H1 (cell line): ENCODE data around the gene PRDM1. TPM values are rescaled to one million over a fixed set of nuclear protein-coding genes. Genes with fewer than 3 reads are reported as not detected.

Experiments used
- CTCF ChIA-PET: fragments of 300-600 bp; sonication (Branson Sonifier 250); formaldehyde crosslinking; loops from one replicate; lab custom pipeline; 2021; ENCODE audit not compliant: partially characterized antibody; lab: Charles Lee
- POLR2A ChIA-PET: fragments of 300-600 bp; sonication (Branson Sonifier 250); formaldehyde crosslinking; loops from one replicate; lab custom pipeline; 2021; ENCODE audit warnings: inconsistent platforms; ENCODE audit not compliant: partially characterized antibody; lab: Charles Lee
- DNase-seq, 2 experiments: peaks; one replicate each; pipeline versions ENCODE4 v3.0.0 to v3.0.0-alpha.2; 2010 to 2022; ENCODE audit warnings: low spot score in 2 of 2, low read depth in 1 of 2, mixed read lengths in 1 of 2
- FAIRE-seq: peaks from 2 replicates; lab custom pipeline; 2011; peaks lifted over from hg19 to GRCh38; lab: Jason Lieb, UNC
- H2AFZ ChIP-seq: 2 replicates; pipeline ENCODE4 v1.8.1; 2012; ENCODE audit warnings: low read length, inconsistent platforms
- H2AK5ac ChIP-seq: 2 replicates; pipeline ENCODE4 v1.6.1; 2013; ENCODE audit warnings: low read depth, low read length
- H2BK120ac ChIP-seq: replicated peaks from 2 replicates; pipeline ENCODE3; 2013; ENCODE audit warnings: low read depth, low read length, inconsistent platforms
- H2BK12ac ChIP-seq: 2 replicates; pipeline ENCODE4 v1.6.1; 2013; ENCODE audit warnings: low read depth, low read length
- H2BK15ac ChIP-seq: 2 replicates; pipeline ENCODE4 v1.6.1; 2013; ENCODE audit warnings: low read length
- H2BK20ac ChIP-seq: 2 replicates; pipeline ENCODE4 v1.6.1; 2013; ENCODE audit warnings: low read length
- H2BK5ac ChIP-seq: 2 replicates; pipeline ENCODE4 v1.6.1; 2013; ENCODE audit warnings: low read depth, low read length
- H3K14ac ChIP-seq: 2 replicates; pipeline ENCODE4 v1.6.1; 2013; ENCODE audit warnings: inconsistent platforms; ENCODE audit not compliant: insufficient read length
- H3K18ac ChIP-seq: 2 replicates; pipeline ENCODE4 v1.6.1; 2013; ENCODE audit warnings: low read length; ENCODE audit errors: extremely low read depth
- H3K23ac ChIP-seq: 2 replicates; pipeline ENCODE4 v1.6.1; 2013; ENCODE audit warnings: inconsistent platforms; ENCODE audit not compliant: insufficient read length
- H3K23me2 ChIP-seq: 2 replicates; pipeline ENCODE4 v1.6.1; 2013; ENCODE audit warnings: low read depth, low read length
- H3K27ac ChIP-seq: 2 replicates; pipeline ENCODE4 v1.6.1; 2011; ENCODE audit warnings: low read depth, low read length, inconsistent platforms
- H3K27me3 ChIP-seq, 4 experiments: replicated peaks in 1 of 4; 1 replicate in 1 of 4; 2 replicates in 3 of 4; pipeline versions ENCODE4 v1.6.1 to v1.8.1; 2011 to 2013; ENCODE audit warnings: low read length in 3 of 4, mild to moderate bottlenecking in 3 of 4, inconsistent platforms in 2 of 4, mixed read lengths in 2 of 4, moderate library complexity in 1 of 4; ENCODE audit not compliant: control insufficient read depth in 3 of 4, insufficient read depth in 3 of 4; ENCODE audit errors: extremely low read depth in 1 of 4
- H3K36me3 ChIP-seq, 4 experiments: 2 replicates each; pipeline versions ENCODE4 v1.6.1 to v1.8.1; 2011 to 2013; ENCODE audit warnings: mild to moderate bottlenecking in 4 of 4, low read length in 3 of 4, moderate library complexity in 2 of 4, control low read depth in 1 of 4, inconsistent platforms in 1 of 4; ENCODE audit not compliant: insufficient read depth in 4 of 4, control insufficient read depth in 2 of 4
- H3K4ac ChIP-seq: replicated peaks from 2 replicates; pipeline ENCODE3; 2013; ENCODE audit warnings: low read length, low read depth, mixed read lengths, inconsistent platforms; ENCODE audit not compliant: insufficient read length
- H3K4me1 ChIP-seq, 4 experiments: replicated peaks in 1 of 4; 1 replicate in 1 of 4; 2 replicates in 3 of 4; pipeline versions ENCODE4 v1.6.1 to v1.8.1; 2011 to 2013; ENCODE audit warnings: low read length in 3 of 4, inconsistent platforms in 2 of 4, mixed read lengths in 1 of 4; ENCODE audit not compliant: insufficient read depth in 4 of 4, control insufficient read depth in 3 of 4
- H3K4me2 ChIP-seq, 2 experiments: 2 replicates each; pipeline versions ENCODE4 v1.6.1 to v1.8.1; 2011 to 2013; ENCODE audit warnings: low read depth in 2 of 2, low read length in 2 of 2, control low read depth in 1 of 2, inconsistent platforms in 1 of 2, mild to moderate bottlenecking in 1 of 2; ENCODE audit not compliant: insufficient read depth in 1 of 2
- H3K4me3 ChIP-seq, 4 experiments: fragments of 200-600, 300-600 bp in 1 of 4; sonication (generic), shearing (Covaris generic), sonication (Bioruptor Twin) in 1 of 4; 2 replicates each; pipeline versions ENCODE4 v1.5.1 to v1.8.1; 2011 to 2016; ENCODE audit warnings: low read length in 4 of 4, low read depth in 3 of 4, control low read depth in 2 of 4, inconsistent platforms in 2 of 4, mild to moderate bottlenecking in 2 of 4, mixed read lengths in 1 of 4, moderate library complexity in 1 of 4; ENCODE audit not compliant: insufficient read depth in 2 of 4; ENCODE audit errors: extremely low read depth in 1 of 4
- H3K56ac ChIP-seq: replicated peaks from 2 replicates; pipeline ENCODE3; 2013; ENCODE audit warnings: low read depth, mild to moderate bottlenecking, mixed read lengths, low read length, inconsistent platforms; ENCODE audit not compliant: insufficient read length
- H3K79me1 ChIP-seq: 2 replicates; pipeline ENCODE4 v1.6.1; 2013; ENCODE audit warnings: low read depth, low read length, control low read depth
- H3K79me2 ChIP-seq, 2 experiments: 2 replicates each; pipeline versions ENCODE4 v1.6.1 to v1.8.1; 2012 to 2013; ENCODE audit warnings: low read length in 2 of 2, mild to moderate bottlenecking in 2 of 2, inconsistent platforms in 1 of 2; ENCODE audit not compliant: insufficient read depth in 2 of 2, control insufficient read depth in 1 of 2
- H3K9ac ChIP-seq, 4 experiments: replicated peaks in 1 of 4; 1 replicate in 1 of 4; 2 replicates in 3 of 4; pipeline versions ENCODE4 v1.6.1 to v1.8.1; 2011 to 2013; ENCODE audit warnings: low read depth in 3 of 4, low read length in 3 of 4, control low read depth in 2 of 4, mild to moderate bottlenecking in 2 of 4, moderate library complexity in 2 of 4, inconsistent platforms in 1 of 4; ENCODE audit errors: extremely low read depth in 1 of 4
- H3K9me3 ChIP-seq, 2 experiments: 2 replicates each; pipeline versions ENCODE4 v1.6.1 to v1.8.1; 2012 to 2013; ENCODE audit warnings: mild to moderate bottlenecking in 2 of 2, moderate library complexity in 2 of 2, control low read depth in 1 of 2, inconsistent platforms in 1 of 2, low read depth in 1 of 2, low read length in 1 of 2, mixed read lengths in 1 of 2; ENCODE audit not compliant: insufficient read depth in 2 of 2
- H4K20me1 ChIP-seq, 2 experiments: replicated peaks in 1 of 2; 2 replicates each; pipeline versions ENCODE3 to v1.8.1; 2011 to 2013; ENCODE audit warnings: inconsistent platforms in 2 of 2, low read length in 2 of 2, mild to moderate bottlenecking in 1 of 2; ENCODE audit not compliant: insufficient read depth in 2 of 2, control insufficient read depth in 1 of 2
- H4K5ac ChIP-seq: 2 replicates; pipeline ENCODE4 v1.6.1; 2013; ENCODE audit warnings: low read length, low read depth, mixed read lengths, inconsistent platforms; ENCODE audit not compliant: insufficient read length
- H4K8ac ChIP-seq: 2 replicates; pipeline ENCODE4 v1.8.0; 2013; ENCODE audit warnings: mild to moderate bottlenecking, moderate library complexity, low read length, inconsistent platforms; ENCODE audit not compliant: insufficient read depth; ENCODE audit errors: extremely low read depth
- H4K91ac ChIP-seq: replicated peaks from 2 replicates; pipeline ENCODE3; 2013; ENCODE audit warnings: low read length, mixed read lengths, inconsistent platforms; ENCODE audit not compliant: insufficient read length
- BCL11A ChIP-seq, 2 experiments: IDR thresholded peaks; one replicate each; pipeline ENCODE4 v1.6.1; 2011; ENCODE audit warnings: low read depth in 2 of 2, low read length in 2 of 2, mild to moderate bottlenecking in 2 of 2
- GTF2F1 ChIP-seq: IDR thresholded peaks from 2 replicates; pipeline ENCODE4 v1.6.1; 2012; ENCODE audit warnings: low read depth, low read length, improper control_type of control experiment, borderline replicate concordance
- JUND ChIP-seq: IDR thresholded peaks from 2 replicates; pipeline ENCODE4 v1.6.1; 2011; ENCODE audit warnings: mild to moderate bottlenecking, improper control_type of control experiment, low read length
- SIRT6 ChIP-seq: IDR thresholded peaks from one replicate; pipeline ENCODE4 v1.7.1; 2012; ENCODE audit warnings: low read length, inconsistent platforms
- SIX5 ChIP-seq: IDR thresholded peaks from 2 replicates; pipeline ENCODE4 v1.6.1; 2011; ENCODE audit warnings: mild to moderate bottlenecking, low read depth, low read length
- SRF ChIP-seq: IDR thresholded peaks from 2 replicates; pipeline ENCODE4 v1.6.1; 2011; ENCODE audit warnings: mild to moderate bottlenecking, low read depth, low read length, moderate library complexity
- TAF1 ChIP-seq: IDR thresholded peaks from 2 replicates; pipeline ENCODE4 v1.6.1; 2011; ENCODE audit warnings: mild to moderate bottlenecking, low read depth, low read length
- TAF7 ChIP-seq: optimal IDR thresholded peaks from 2 replicates; pipeline ENCODE3; 2011; ENCODE audit warnings: low read depth, mild to moderate bottlenecking, inconsistent platforms, low read length, moderate library complexity, borderline replicate concordance
- TBP ChIP-seq: IDR thresholded peaks from 2 replicates; pipeline ENCODE4 v1.6.1; 2011; ENCODE audit warnings: low read depth, low read length, improper control_type of control experiment
- TEAD4 ChIP-seq: IDR thresholded peaks from 2 replicates; pipeline ENCODE4 v1.6.1; 2012; ENCODE audit warnings: low read depth, low read length, inconsistent platforms, mixed read lengths
- WGBS, 2 experiments: shearing (Covaris generic) in 1 of 2; methylation state at CpG; one replicate each; pipeline versions ENCODE4 v1.1.6 to v1.1.7; 2013 to 2015; ENCODE audit warnings: low lambda C conversion rate in 2 of 2, mixed read lengths in 2 of 2, inconsistent platforms in 1 of 2, low coverage in 1 of 2, missing lambda C conversion rate in 1 of 2; ENCODE audit not compliant: insufficient replicate concordance in 2 of 2, insufficient coverage in 1 of 2, insufficient read length in 1 of 2; ENCODE audit errors: extremely low coverage in 1 of 2, missing lambda C conversion rate in 1 of 2; 5-methylcytosine and 5-hydroxymethylcytosine counted together
- polyA plus RNA-seq, 7 experiments: library from polyadenylated mRNA; depleted of rRNA in 3 of 7; stranded (reverse) in 5 of 7; unstranded in 2 of 7; fragments of >200 nt in 5 of 7; fragments of 200-250 nt in 2 of 7; gene quantifications; 1 replicate in 5 of 7; 2 replicates in 1 of 7; 4 replicates in 1 of 7; pipeline versions ENCODE4 v1.2.1 to v1.2.3, GENCODE V29; 2011 to 2013; ENCODE audit warnings: missing spikeins in 2 of 7, mixed read lengths in 2 of 7
- total RNA-seq: library from RNA; stranded (reverse); fragmentation: NEBNext Ultra II Directional; extraction: Animal tissue kit (Norgen Biotek cat#: 25700); gene quantifications from 2 replicates; pipeline ENCODE4 v1.2.1, GENCODE V29; 2021
- TF ChIP-seq, protein P1 (sequence below): IDR thresholded peaks from 2 replicates; pipeline ENCODE4 v1.6.1; 2011; ENCODE audit warnings: low read length, improper control_type of control experiment
- TF ChIP-seq, protein P2 (sequence below): IDR thresholded peaks from 2 replicates; pipeline ENCODE4 v1.6.1; 2012; ENCODE audit warnings: inconsistent platforms
- TF ChIP-seq, protein P3 (sequence below): IDR thresholded peaks from 2 replicates; pipeline ENCODE4 v1.6.1; 2011; ENCODE audit warnings: low read depth, mild to moderate bottlenecking, low read length; ENCODE audit not compliant: insufficient read depth

The PRDM1 gene
- total and polyA plus RNA-seq, 2 of the 8 experiments (the other 6 are each of a cell fraction or from before 2014, with no cell fraction given) = 0.21 to 0.74 TPM

- Histone ChIP-seq H3K9me3 (no peaks in the 10 kb centered on the region), H3K27ac (no peak overlapping the region), H2BK5ac (no peak overlapping the region), H3K18ac (no peak overlapping the region), H2BK20ac (no peak overlapping the region), H3K23me2 (no peaks in the 10 kb centered on the region), H4K20me1 (no peaks in the 10 kb centered on the region), H3K79me1 (no peaks in the 10 kb centered on the region), H2BK12ac (no peak overlapping the region), H3K4me2 (no peak overlapping the region), H3K4ac (no peak overlapping the region), H3K9ac (no peak overlapping the region), H4K8ac (no peak overlapping the region), H2BK120ac (no peak overlapping the region), H3K14ac (no peak overlapping the region), H4K91ac (no peak overlapping the region), H3K27me3 (no peaks in the 10 kb centered on the region; a peak in 1 of 7 replicates), H3K4me3 (no peak overlapping the region), H2AFZ (no peak overlapping the region), H4K5ac (no peak overlapping the region), H2BK15ac (no peak overlapping the region), H3K36me3 (no peaks in the 10 kb centered on the region), H3K23ac (no peak overlapping the region), H3K56ac (no peak overlapping the region), H3K4me1 (peaks cover 0 to 4% (median 0%) of the 10 kb centered on the region in 4 experiments; a peak in 2 of 7 replicates), H3K79me2 (no peaks in the 10 kb centered on the region), H2AK5ac (no peak overlapping the region)
- POLR2A ChIA-PET = no interaction called here
- DNase-seq (no peak), FAIRE-seq (no peak)
- WGBS, 2 experiments = 76% methylated on average over 2 of the region's 2 CpGs; no CpG with 5 or more reads in 1 of the 2 experiments
- CTCF ChIA-PET = interaction anchor here (1.6 kb wide), 1 partner anchor 224 kb away, joined by 3 read pairs; no protein-coding TSS in a partner anchor
- TF ChIP-seq TBP (no peak), TEAD4 (no peak), SIRT6 (no peak), GTF2F1 (no peak), BCL11A (IDR thresholded peaks at IDR 0.05; ENCODE audit: low read depth in 2 of 2, low read length in 2 of 2) (no peak), SRF (no peak), TAF7 (no peak), SIX5 (no peak), TAF1 (no peak), JUND (no peak)
- TF ChIP-seq, protein P1, sequence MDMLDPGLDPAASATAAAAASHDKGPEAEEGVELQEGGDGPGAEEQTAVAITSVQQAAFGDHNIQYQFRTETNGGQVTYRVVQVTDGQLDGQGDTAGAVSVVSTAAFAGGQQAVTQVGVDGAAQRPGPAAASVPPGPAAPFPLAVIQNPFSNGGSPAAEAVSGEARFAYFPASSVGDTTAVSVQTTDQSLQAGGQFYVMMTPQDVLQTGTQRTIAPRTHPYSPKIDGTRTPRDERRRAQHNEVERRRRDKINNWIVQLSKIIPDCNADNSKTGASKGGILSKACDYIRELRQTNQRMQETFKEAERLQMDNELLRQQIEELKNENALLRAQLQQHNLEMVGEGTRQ = no peak
- TF ChIP-seq, protein P2, sequence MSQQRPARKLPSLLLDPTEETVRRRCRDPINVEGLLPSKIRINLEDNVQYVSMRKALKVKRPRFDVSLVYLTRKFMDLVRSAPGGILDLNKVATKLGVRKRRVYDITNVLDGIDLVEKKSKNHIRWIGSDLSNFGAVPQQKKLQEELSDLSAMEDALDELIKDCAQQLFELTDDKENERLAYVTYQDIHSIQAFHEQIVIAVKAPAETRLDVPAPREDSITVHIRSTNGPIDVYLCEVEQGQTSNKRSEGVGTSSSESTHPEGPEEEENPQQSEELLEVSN = no peak
- TF ChIP-seq, protein P3, sequence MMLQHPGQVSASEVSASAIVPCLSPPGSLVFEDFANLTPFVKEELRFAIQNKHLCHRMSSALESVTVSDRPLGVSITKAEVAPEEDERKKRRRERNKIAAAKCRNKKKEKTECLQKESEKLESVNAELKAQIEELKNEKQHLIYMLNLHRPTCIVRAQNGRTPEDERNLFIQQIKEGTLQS = no peak
Measured at GRCh38 chr6:106059331-106059730, 26.8 kb upstream of the PRDM1 start.
